SK-MEL-5 (cell line): ENCODE measurements around the gene TPM2. TPM values are rescaled to one million over a fixed set of nuclear protein-coding genes. Genes with fewer than 3 reads are reported as not detected.
"Not testable (repeated sequence)": the region's sequence is repeated elsewhere in the genome, so short reads cannot be mapped to it uniquely, and the experiment has no call there.

Experiments
- DNase-seq: peaks from one replicate; pipeline ENCODE4 v3.0.0-alpha.2; 2016; ENCODE audit warnings: low read depth, low spot score
- in situ Hi-C: cut with HindIII; loops from 2 replicates; pipeline ENCODE4 v1.10.0; 2016; ENCODE audit warnings: low sequenced_read_pairs, high pct_unique_total_duplicates, low pct_unique_long_range_greater_than_20kb
- total RNA-seq: library from RNA; depleted of rRNA; stranded (reverse); fragments of >200 nt; shearing (Covaris generic); gene quantifications from 2 replicates; pipeline ENCODE4 v1.2.3, GENCODE V29; 2014

The TPM2 gene
- total RNA-seq, 1 experiment from 2014 or later: 3.8 TPM

- DNase-seq: no peak
- in situ Hi-C loops: no loop called here
Observed at GRCh38 chr9:35649431-35650340, 40.0 kb downstream of the TPM2 start.

- peak; percentile 80 for DNase-seq
- in situ Hi-C loops: no loop called here
Observed at GRCh38 chr9:35646533-35647265, 43.0 kb downstream of the TPM2 start.

- in situ Hi-C loops: no loop called here
- no peak for DNase-seq
Observed at GRCh38 chr9:35646153-35646532, 43.6 kb downstream of the TPM2 start.

- DNase-seq, in situ Hi-C loops: not testable (repeated sequence)
Observed at GRCh38 chr9:35645736-35646135, 44.0 kb downstream of the TPM2 start.

- in situ Hi-C loops: no loop called here
- no peak for DNase-seq
Observed at GRCh38 chr9:35643046-35643445, 46.7 kb downstream of the TPM2 start.

GRCh38 chr9:35641478-35641877 lies 48.2 kb downstream of the TPM2 start:
- DNase-seq, in situ Hi-C loops: not testable (repeated sequence)

GRCh38 chr9:35640431-35640830 lies 49.3 kb downstream of the TPM2 start:
- DNase-seq, in situ Hi-C loops: not testable (repeated sequence)

GRCh38 chr9:35639631-35640030 lies 50.1 kb downstream of the TPM2 start:
- in situ Hi-C loops: no loop called here

GRCh38 chr9:35639225-35639624 lies 50.5 kb downstream of the TPM2 start:
- DNase-seq, in situ Hi-C loops: not testable (repeated sequence)

More at GRCh38 chr9:35639631-35640030, 50.1 kb downstream of the TPM2 start:
- DNase-seq: no peak

GRCh38 chr9:35638751-35639150 lies 51.0 kb downstream of the TPM2 start:
- DNase-seq, in situ Hi-C loops: not testable (repeated sequence)

GRCh38 chr9:35637427-35637955 lies 52.2 kb downstream of the TPM2 start:
- in situ Hi-C loops, DNase-seq: not testable (repeated sequence)

- DNase-seq, in situ Hi-C loops: not testable (repeated sequence)
Observed at GRCh38 chr9:35636877-35637246, 52.9 kb downstream of the TPM2 start.

GRCh38 chr9:35636135-35636876 lies 53.4 kb downstream of the TPM2 start:
- in situ Hi-C loops: no loop called here
- DNase-seq: no peak

GRCh38 chr9:35635730-35636129 lies 54.0 kb downstream of the TPM2 start:
- DNase-seq: no peak
- in situ Hi-C loops: no loop called here
